HG02642 (cell line): Measurements from ENCODE around the gene LUC7L3.
A peak's percentile ranks its signal among the peaks of the same experiment; 100 is the strongest.

Experiments
- ATAC-seq: cut with Tn5 transposase; IDR thresholded peaks from one replicate; pipeline ENCODE4 v1.9.1; 2021; ENCODE audit warnings: mild to moderate bottlenecking; ENCODE audit not compliant: unreplicated experiment, poor library complexity

LUC7L3 gene

GRCh38 chr17:50685691-50686493 lies 33.5 kb upstream of the LUC7L3 start:
- ATAC-seq = no peak

GRCh38 chr17:50686494-50687199 lies 32.8 kb upstream of the LUC7L3 start:
- ATAC-seq = no peak

- ATAC-seq = no peak
These were observed 32.0 kb upstream of the LUC7L3 start for GRCh38 chr17:50687200-50688066.

- no peak for ATAC-seq
These were observed 31.2 kb upstream of the LUC7L3 start for GRCh38 chr17:50688245-50688644.

- ATAC-seq = no peak
These were observed 30.2 kb upstream of the LUC7L3 start for GRCh38 chr17:50689251-50689650.

- no peak for ATAC-seq
These were observed 29.2 kb upstream of the LUC7L3 start for GRCh38 chr17:50689956-50690886.

- no peak for ATAC-seq
These were observed 28.4 kb upstream of the LUC7L3 start for GRCh38 chr17:50690887-50691549.

- no peak for ATAC-seq
These were observed 27.6 kb upstream of the LUC7L3 start for GRCh38 chr17:50691550-50692447.

- no peak for ATAC-seq
These were observed 26.9 kb upstream of the LUC7L3 start for GRCh38 chr17:50692448-50693035.

GRCh38 chr17:50693036-50693682 lies 26.2 kb upstream of the LUC7L3 start:
- ATAC-seq = no peak

- no peak for ATAC-seq
These were observed 23.0 kb upstream of the LUC7L3 start for GRCh38 chr17:50696365-50696879.

- ATAC-seq = no peak
These were observed 22.3 kb upstream of the LUC7L3 start for GRCh38 chr17:50697062-50697461.

- no peak for ATAC-seq
These were observed 21.6 kb upstream of the LUC7L3 start for GRCh38 chr17:50697663-50698272.

GRCh38 chr17:50699410-50699809 lies 20.0 kb upstream of the LUC7L3 start:
- ATAC-seq = no peak

- no peak for ATAC-seq
These were observed 16.2 kb upstream of the LUC7L3 start for GRCh38 chr17:50703162-50703561.

- peak; percentile 84 for ATAC-seq
These were observed 11.9 kb upstream of the LUC7L3 start, which contains the start of gene ANKRD40 for GRCh38 chr17:50707289-50708049. ANKRD40 (minus strand) TSS chr17:50707914; CDS start chr17:50707654, 260 bp downstream.
